Ishikawa (cell line): ENCODE results near the gene NPFFR1.

Source experiments
- CEBPB ChIP-seq: IDR thresholded peaks from 2 replicates; pipeline ENCODE4 v1.6.1; 2012
- CREB1 ChIP-seq: IDR thresholded peaks from 2 replicates; pipeline ENCODE4 v1.6.1; 2012; ENCODE audit warnings: low read depth
- EGR1 ChIP-seq: IDR thresholded peaks from 2 replicates; pipeline ENCODE4 v1.6.1; 2012
- EP300 ChIP-seq: IDR thresholded peaks from 2 replicates; pipeline ENCODE4 v1.6.1; 2012; ENCODE audit warnings: borderline replicate concordance
- FOXM1 ChIP-seq: IDR thresholded peaks from 2 replicates; pipeline ENCODE4 v1.6.1; 2012; ENCODE audit warnings: low read depth, borderline replicate concordance
- NFIC ChIP-seq: IDR thresholded peaks from 2 replicates; pipeline ENCODE4 v1.6.1; 2012
- RAD21 ChIP-seq: IDR thresholded peaks from 2 replicates; pipeline ENCODE4 v1.6.1; 2012; ENCODE audit warnings: low read depth
- TAF1 ChIP-seq: IDR thresholded peaks from 2 replicates; pipeline ENCODE4 v1.6.1; 2012; ENCODE audit warnings: low read depth, mild to moderate bottlenecking
- TCF12 ChIP-seq: IDR thresholded peaks from 2 replicates; pipeline ENCODE4 v1.6.1; 2012; ENCODE audit warnings: low read depth
- TEAD4 ChIP-seq: IDR thresholded peaks from 2 replicates; pipeline ENCODE4 v1.6.1; 2012
- YY1 ChIP-seq: IDR thresholded peaks from 2 replicates; pipeline ENCODE4 v1.6.1; 2012; ENCODE audit warnings: low read depth
- ZBTB7A ChIP-seq: IDR thresholded peaks from 2 replicates; pipeline ENCODE4 v1.6.1; 2012; ENCODE audit warnings: low read depth
- TF ChIP-seq, protein P1 (sequence below): IDR thresholded peaks from 2 replicates; pipeline ENCODE4 v1.6.1; 2012; ENCODE audit warnings: low read depth, mild to moderate bottlenecking
- TF ChIP-seq, protein P2 (sequence below): IDR thresholded peaks from 2 replicates; pipeline ENCODE4 v1.6.1; 2012
- TF ChIP-seq, protein P3 (sequence below): IDR thresholded peaks from 2 replicates; pipeline ENCODE4 v1.6.1; 2012

The NPFFR1 gene

DNA sequence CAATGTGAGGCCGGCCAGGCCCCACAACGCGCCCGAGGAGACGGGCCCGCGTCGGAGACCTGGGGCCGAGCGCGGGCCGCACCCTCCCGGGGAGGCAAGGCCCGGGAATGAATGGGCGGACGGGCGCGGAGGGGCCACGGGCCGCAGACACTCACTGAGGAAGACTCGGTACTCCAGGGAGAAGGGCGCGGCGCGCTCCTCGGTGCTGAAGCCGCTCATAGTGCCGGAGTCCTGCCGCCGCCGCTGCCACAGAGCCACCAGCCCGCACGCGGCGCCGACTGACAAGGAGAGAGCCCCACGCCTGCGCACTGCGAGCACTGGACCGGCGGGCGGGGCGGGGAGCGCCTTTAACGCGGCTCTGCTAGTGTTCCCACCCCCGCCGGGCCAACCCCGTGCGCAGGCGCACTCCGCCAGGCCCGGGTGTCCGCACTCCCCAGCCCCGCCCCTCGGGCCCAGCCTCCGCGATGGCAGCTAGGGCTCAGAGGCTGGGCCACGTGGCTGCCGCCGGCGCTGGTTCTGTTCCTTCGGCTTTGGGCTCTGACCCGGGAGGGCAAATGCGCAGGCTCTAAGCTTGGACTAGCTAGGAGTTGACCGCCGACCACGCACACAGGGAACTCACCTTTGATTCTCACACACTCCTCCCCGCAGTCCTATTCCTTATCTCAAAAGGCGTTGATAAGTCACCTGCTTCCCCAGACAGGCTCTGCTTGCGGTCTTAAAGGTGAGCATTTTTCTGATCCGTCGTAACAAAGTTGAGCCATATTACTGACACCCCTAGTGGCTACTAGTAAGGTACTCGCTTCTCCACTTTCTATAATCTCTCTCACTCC is 50.5 kb downstream of the NPFFR1 start, which contains the start of gene PPA1:
Gene PPA1, minus strand, starts transcription at position 321 of the 830 bp plus-strand sequence. Its CDS starts 102 bp downstream, at position 219.
- TF ChIP-seq, protein P1, sequence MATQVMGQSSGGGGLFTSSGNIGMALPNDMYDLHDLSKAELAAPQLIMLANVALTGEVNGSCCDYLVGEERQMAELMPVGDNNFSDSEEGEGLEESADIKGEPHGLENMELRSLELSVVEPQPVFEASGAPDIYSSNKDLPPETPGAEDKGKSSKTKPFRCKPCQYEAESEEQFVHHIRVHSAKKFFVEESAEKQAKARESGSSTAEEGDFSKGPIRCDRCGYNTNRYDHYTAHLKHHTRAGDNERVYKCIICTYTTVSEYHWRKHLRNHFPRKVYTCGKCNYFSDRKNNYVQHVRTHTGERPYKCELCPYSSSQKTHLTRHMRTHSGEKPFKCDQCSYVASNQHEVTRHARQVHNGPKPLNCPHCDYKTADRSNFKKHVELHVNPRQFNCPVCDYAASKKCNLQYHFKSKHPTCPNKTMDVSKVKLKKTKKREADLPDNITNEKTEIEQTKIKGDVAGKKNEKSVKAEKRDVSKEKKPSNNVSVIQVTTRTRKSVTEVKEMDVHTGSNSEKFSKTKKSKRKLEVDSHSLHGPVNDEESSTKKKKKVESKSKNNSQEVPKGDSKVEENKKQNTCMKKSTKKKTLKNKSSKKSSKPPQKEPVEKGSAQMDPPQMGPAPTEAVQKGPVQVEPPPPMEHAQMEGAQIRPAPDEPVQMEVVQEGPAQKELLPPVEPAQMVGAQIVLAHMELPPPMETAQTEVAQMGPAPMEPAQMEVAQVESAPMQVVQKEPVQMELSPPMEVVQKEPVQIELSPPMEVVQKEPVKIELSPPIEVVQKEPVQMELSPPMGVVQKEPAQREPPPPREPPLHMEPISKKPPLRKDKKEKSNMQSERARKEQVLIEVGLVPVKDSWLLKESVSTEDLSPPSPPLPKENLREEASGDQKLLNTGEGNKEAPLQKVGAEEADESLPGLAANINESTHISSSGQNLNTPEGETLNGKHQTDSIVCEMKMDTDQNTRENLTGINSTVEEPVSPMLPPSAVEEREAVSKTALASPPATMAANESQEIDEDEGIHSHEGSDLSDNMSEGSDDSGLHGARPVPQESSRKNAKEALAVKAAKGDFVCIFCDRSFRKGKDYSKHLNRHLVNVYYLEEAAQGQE, result no peak
- no peak for TF ChIP-seq ZBTB7A
- TF ChIP-seq RAD21, result no peak
- no peak for TF ChIP-seq TCF12
- TF ChIP-seq, protein P2, sequence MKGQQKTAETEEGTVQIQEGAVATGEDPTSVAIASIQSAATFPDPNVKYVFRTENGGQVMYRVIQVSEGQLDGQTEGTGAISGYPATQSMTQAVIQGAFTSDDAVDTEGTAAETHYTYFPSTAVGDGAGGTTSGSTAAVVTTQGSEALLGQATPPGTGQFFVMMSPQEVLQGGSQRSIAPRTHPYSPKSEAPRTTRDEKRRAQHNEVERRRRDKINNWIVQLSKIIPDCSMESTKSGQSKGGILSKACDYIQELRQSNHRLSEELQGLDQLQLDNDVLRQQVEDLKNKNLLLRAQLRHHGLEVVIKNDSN, result peak; percentile 88
- TF ChIP-seq YY1, result peak; percentile 73
- TF ChIP-seq, protein P3, sequence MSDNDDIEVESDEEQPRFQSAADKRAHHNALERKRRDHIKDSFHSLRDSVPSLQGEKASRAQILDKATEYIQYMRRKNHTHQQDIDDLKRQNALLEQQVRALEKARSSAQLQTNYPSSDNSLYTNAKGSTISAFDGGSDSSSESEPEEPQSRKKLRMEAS, result peak; percentile 98
- TF ChIP-seq CREB1, result 0 out of 2 replicates have a peak, but pooled peaks have one; percentile 5
- TF ChIP-seq EGR1, result peak; percentile 26
- TF ChIP-seq TAF1, result peak; percentile 82
- no peak for TF ChIP-seq FOXM1
- no peak for TF ChIP-seq CEBPB
- no peak for TF ChIP-seq NFIC
- TF ChIP-seq TEAD4, result no peak

DNA sequence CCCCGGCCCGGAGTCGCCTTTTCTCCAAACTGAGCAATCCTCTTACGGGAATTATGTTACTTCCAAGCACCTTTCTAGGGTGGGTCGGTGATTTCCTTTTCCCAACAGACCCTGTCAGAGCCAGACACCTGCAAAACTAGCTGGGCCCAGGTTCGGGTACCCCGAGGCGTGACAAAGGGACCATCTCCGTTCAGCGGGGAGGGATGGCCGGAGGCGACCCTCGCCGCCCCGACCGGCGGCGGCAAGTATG is 51.0 kb downstream of the NPFFR1 start:
- 0 out of 2 replicates have a peak, but pooled peaks have one; percentile 8 for TF ChIP-seq CREB1
- TF ChIP-seq EP300, result no peak

DNA sequence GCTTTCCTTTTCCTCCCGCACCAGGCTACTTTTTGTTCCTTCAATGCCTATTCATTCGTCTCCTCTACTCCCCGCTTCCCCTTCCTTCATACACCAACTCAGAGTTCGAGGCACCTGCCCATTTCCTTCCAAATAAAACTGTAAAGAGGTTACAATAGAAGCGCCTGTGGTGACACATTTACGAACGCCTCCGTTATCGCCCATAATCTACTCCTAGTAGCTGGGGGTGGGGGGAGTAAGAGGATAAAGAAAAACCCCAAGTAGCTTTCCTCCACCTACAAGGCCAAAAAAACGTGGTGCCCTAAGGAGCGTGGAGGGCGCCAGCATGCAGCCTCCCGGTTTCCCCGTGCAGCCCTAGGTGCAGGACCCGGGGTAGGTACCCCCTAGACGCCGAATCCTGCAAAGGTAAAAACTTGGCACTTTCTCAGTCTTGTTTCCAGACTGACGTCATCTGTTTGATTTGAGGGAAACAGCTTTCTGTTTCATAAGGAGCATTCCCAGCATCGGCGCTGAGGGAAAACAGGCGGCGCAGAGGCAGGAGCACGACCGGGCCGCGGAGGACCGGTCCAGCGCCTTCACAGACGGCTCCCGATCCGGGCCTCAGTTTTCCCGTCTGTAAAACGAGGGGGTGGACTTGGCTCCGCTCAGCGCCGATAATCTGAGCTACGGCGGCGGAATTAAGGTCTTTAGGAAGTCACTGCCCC is 51.5 kb downstream of the NPFFR1 start:
- TF ChIP-seq, protein P2, result no peak
- TF ChIP-seq YY1, result no peak
- TF ChIP-seq, protein P3, result peak; percentile 22; the same call in 1 of the 2 replicates
- TF ChIP-seq CEBPB, result no peak
- no peak for TF ChIP-seq RAD21
- TF ChIP-seq NFIC, result peak; percentile 47; the same call in 1 of the 2 replicates
- TF ChIP-seq EP300, result no peak
- TF ChIP-seq ZBTB7A, result no peak
- TF ChIP-seq, protein P1, result 0 out of 2 replicates have a peak, but pooled peaks have one; percentile 15
- TF ChIP-seq TCF12, result no peak
- peak; percentile 50 for TF ChIP-seq TEAD4
- TF ChIP-seq EGR1, result no peak
- peak; percentile 19; the same call in 1 of the 2 replicates for TF ChIP-seq CREB1

DNA sequence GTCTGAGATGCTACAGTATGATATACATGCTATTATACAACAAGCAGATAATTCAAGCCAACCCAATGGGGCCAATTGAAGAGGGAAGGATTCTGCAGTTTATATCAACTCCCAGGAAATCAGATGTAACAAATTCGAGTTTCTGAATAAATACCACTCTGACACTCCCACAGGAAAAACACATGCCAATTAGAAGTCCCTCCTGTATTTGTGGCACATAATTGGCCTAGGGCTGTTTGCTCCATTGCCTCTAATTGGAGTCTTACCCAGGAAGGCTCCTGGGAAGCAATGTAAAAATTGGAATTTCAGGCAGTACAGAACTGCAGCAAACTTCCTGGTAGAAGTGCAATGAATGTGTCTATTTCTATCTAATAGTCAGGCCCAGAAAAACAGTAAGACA is 55.3 kb downstream of the NPFFR1 start:
- TF ChIP-seq TAF1 (no peak), TEAD4 (no peak), NFIC (no peak), YY1 (no peak)
- TF ChIP-seq, protein P2, result no peak

DNA sequence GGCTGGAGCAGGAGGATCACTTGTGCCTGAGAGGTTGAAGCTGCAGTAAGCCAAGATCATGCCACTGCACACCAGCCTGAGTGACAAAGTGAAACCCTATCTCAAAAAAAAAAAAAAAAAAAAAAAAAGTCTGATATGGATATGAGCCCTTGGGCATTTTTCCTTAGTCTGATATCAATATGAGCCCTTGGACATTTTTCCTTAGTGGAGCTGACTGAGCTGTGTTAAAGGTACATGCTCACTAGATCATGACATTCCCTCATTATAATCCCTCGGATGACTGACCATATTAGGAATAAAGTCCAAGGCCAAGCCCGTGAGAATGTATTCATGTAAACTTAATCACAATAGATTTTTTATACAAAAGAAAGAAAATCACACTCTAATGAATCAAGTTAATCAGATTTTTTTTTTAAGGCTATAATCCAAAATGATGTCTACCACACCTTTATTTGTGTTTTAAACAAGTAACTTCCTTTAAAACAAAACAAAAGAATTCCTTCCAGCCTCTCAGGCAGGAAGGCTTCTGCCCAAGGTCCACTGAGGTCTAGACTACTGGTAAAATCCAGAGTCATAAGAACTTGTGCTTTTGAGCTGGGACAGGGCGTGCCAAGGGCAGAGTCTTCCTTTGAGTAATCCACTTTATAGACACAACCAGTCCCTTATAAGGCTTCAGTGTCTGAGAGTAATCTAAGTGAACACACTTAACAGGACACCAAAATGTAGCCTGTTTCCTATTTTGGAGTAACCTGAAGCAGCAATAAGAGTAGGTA is 56.1 kb downstream of the NPFFR1 start:
- TF ChIP-seq TCF12 (no peak), NFIC (no peak), FOXM1 (no peak), YY1 (no peak)
- TF ChIP-seq, protein P2, result no peak
